ENCODE measurements around the gene G6PD. TPM values are rescaled to one million over a fixed set of nuclear protein-coding genes. Genes with fewer than 3 reads are reported as not detected.

The G6PD gene
- total and polyA plus RNA-seq, 7 experiments from 2014 or later = 3.9 to 74.3 (median 46.3) TPM

GRCh38 chrX:154516656-154517100 lies 30.0 kb downstream of the G6PD start:
- Histone ChIP-seq H3K4me3 (ENCODE audit: low read length) (peak overlapping the region; percentile 62), H3K4me1 (ENCODE audit: control insufficient read depth in 2 of 2, insufficient read depth in 2 of 2, low read length in 2 of 2) (peaks cover 6 to 7% of the 10 kb centered on the region in 2 donors), H3K27ac (ENCODE audit: low read depth, low read length) (peak overlapping the region; percentile 71), H3K27me3 (ENCODE audit: control insufficient read depth in 2 of 2, insufficient read depth in 2 of 2, low read length in 2 of 2) (no peaks in the 10 kb centered on the region), H3K9me3 (ENCODE audit: control insufficient read depth in 2 of 3, low read length in 3 of 3) (no peaks in the 10 kb centered on the region), H3K36me3 (ENCODE audit: control insufficient read depth in 2 of 3, insufficient read depth in 3 of 3, low read length in 3 of 3) (no peaks in the 10 kb centered on the region)
- Mint-ChIP-seq H3K27ac (peak overlapping the region; percentile 56 to 95 (median 89)), H3K4me3 (peak overlapping the region; percentile 79 to 93 (median 86)), H3K36me3 (peaks cover 0 to 8% (median 3%) of the 10 kb centered on the region in 5 donors), H3K27me3 (no peaks in the 10 kb centered on the region), H3K4me1 (peaks cover 10 to 28% (median 23%) of the 10 kb centered on the region in 7 donors), H3K9me3 (peaks cover 0 to 3% (median 0%) of the 10 kb centered on the region in 11 donors)
- CTCF ChIA-PET = interaction anchor here (0.6 to 1.6 kb wide), 2 partner anchors 10 to 84 kb away, joined by 3 to 7 read pairs; no protein-coding TSS in a partner anchor
- ATAC-seq (peak; percentile 14), DNase-seq (peak in 3 of 9 donors; percentile 32 to 48 (median 37))
- POLR2A ChIA-PET = interaction anchor here (0.6 to 5.5 kb wide), 21 partner anchors 8 to 546 kb away, joined by 3 to 69 read pairs (median 3); partner anchors contain the start of genes IKBKG, PLXNA3, RPL10 and SLC10A3
- intact Hi-C loops (cut with micrococcal nuclease) = loop anchor here (1.0 to 10.0 kb wide), 11 partner anchors 11 to 792 kb away; partner anchors contain the start of genes ABCD1 (in 2 of the 2), BCAP31 (in 2 of the 2), EMD (in 2 of the 2) and IKBKG (in 2 of the 2)

- Mint-ChIP-seq H3K4me1 (peaks cover 13 to 33% (median 27%) of the 10 kb centered on the region in 7 donors), H3K27ac (peak within 1 kb of the TSS; percentile 56 to 95 (median 90)), H3K36me3 (peaks cover 0 to 10% (median 3%) of the 10 kb centered on the region in 5 donors), H3K9me3 (peaks cover 0 to 4% (median 0%) of the 10 kb centered on the region in 11 donors), H3K4me3 (peak within 1 kb of the TSS; percentile 79 to 93 (median 86)), H3K27me3 (no peaks in the 10 kb centered on the region)
- H3K36me3 ChIP-seq (ENCODE audit: control insufficient read depth in 2 of 3, insufficient read depth in 3 of 3, low read length in 3 of 3) = no peaks in the 10 kb centered on the region
- peak; percentile 99 for ATAC-seq
- DNase-seq = peak; percentile 85 to 91 (median 88)
- intact Hi-C loops (cut with micrococcal nuclease) = loop anchor here (1.0 to 10.0 kb wide), 11 partner anchors 11 to 792 kb away; partner anchors contain the start of genes ABCD1 (in 2 of the 2), BCAP31 (in 2 of the 2), EMD (in 2 of the 2) and IKBKG (in 2 of the 2)
- no peaks in the 10 kb centered on the region for H3K27me3 ChIP-seq (ENCODE audit: control insufficient read depth in 2 of 2, insufficient read depth in 2 of 2, low read length in 2 of 2)
- H3K4me1 ChIP-seq (ENCODE audit: control insufficient read depth in 2 of 2, insufficient read depth in 2 of 2, low read length in 2 of 2) = peaks cover 6 to 12% of the 10 kb centered on the region in 2 donors
- no peaks in the 10 kb centered on the region for H3K9me3 ChIP-seq (ENCODE audit: control insufficient read depth in 2 of 3, low read length in 3 of 3)
- H3K4me3 ChIP-seq (ENCODE audit: low read length) = peak within 1 kb of the TSS; percentile 62
- POLR2A ChIA-PET = interaction anchor here (0.6 to 5.5 kb wide), 19 partner anchors 8 to 545 kb away, joined by 3 to 69 read pairs (median 3); partner anchors contain the start of genes IKBKG, PLXNA3, RPL10 and SLC10A3
- CTCF ChIA-PET = interaction anchor here (0.6 kb wide), 1 partner anchor 84 kb away, joined by 3 read pairs; no protein-coding TSS in a partner anchor
- peak within 1 kb of the TSS; percentile 93 for H3K27ac ChIP-seq (ENCODE audit: low read depth, low read length)
Observed at GRCh38 chrX:154515966-154516655, 30.5 kb downstream of the G6PD start, which contains the start of gene FAM3A. FAM3A (minus strand) TSS chrX:154516232; CDS start chrX:154515772, 460 bp downstream.

GRCh38 chrX:154515090-154515965 lies 31.3 kb downstream of the G6PD start:
- Mint-ChIP-seq H3K27me3 (no peaks in the 10 kb centered on the region), H3K27ac (peak overlapping the region; percentile 8 to 95 (median 87)), H3K4me1 (peaks cover 18 to 39% (median 30%) of the 10 kb centered on the region in 7 donors), H3K9me3 (peaks cover 0 to 5% (median 0%) of the 10 kb centered on the region in 11 donors), H3K36me3 (peaks cover 0 to 13% (median 3%) of the 10 kb centered on the region in 5 donors), H3K4me3 (peak overlapping the region; percentile 75 to 89 (median 83))
- Histone ChIP-seq H3K4me1 (ENCODE audit: control insufficient read depth in 2 of 2, insufficient read depth in 2 of 2, low read length in 2 of 2) (peaks cover 6 to 12% of the 10 kb centered on the region in 2 donors), H3K36me3 (ENCODE audit: control insufficient read depth in 2 of 3, insufficient read depth in 3 of 3, low read length in 3 of 3) (no peaks in the 10 kb centered on the region), H3K9me3 (ENCODE audit: control insufficient read depth in 2 of 3, low read length in 3 of 3) (no peaks in the 10 kb centered on the region), H3K27ac (ENCODE audit: low read depth, low read length) (peak overlapping the region; percentile 93), H3K4me3 (ENCODE audit: low read length) (peak overlapping the region; percentile 55), H3K27me3 (ENCODE audit: control insufficient read depth in 2 of 2, insufficient read depth in 2 of 2, low read length in 2 of 2) (no peaks in the 10 kb centered on the region)
- POLR2A ChIA-PET = interaction anchor here (0.6 to 5.5 kb wide), 11 partner anchors 8 to 544 kb away, joined by 3 to 69 read pairs (median 3); partner anchors contain the start of genes IKBKG, RPL10, SLC10A3 and UBL4A
- CTCF ChIA-PET = no interaction called here
- ATAC-seq (no peak), DNase-seq (no peak)
- intact Hi-C loops (cut with micrococcal nuclease) = loop anchor here in 1 of 2 donors (10.0 kb wide), 1 partner anchor 141 kb away; the partner anchor contains the start of genes EMD and FLNA

- H3K36me3 ChIP-seq (ENCODE audit: control insufficient read depth in 2 of 3, insufficient read depth in 3 of 3, low read length in 3 of 3) = peaks cover 0 to 12% (median 0%) of the 10 kb centered on the region in 3 experiments
- no peak overlapping the region for H3K4me3 ChIP-seq (ENCODE audit: low read length)
- Mint-ChIP-seq H3K4me1 (peaks cover 18 to 39% (median 35%) of the 10 kb centered on the region in 7 donors), H3K9me3 (peaks cover 0 to 5% (median 0%) of the 10 kb centered on the region in 11 donors), H3K4me3 (peak overlapping the region in 9 of 10 donors; percentile 27 to 67 (median 52)), H3K36me3 (peaks cover 11 to 25% (median 14%) of the 10 kb centered on the region in 5 donors), H3K27me3 (no peaks in the 10 kb centered on the region), H3K27ac (peak overlapping the region; percentile 38 to 93 (median 71))
- ChIA-PET POLR2A (interaction anchor here (2.6 to 5.5 kb wide), 2 partner anchors 13 to 25 kb away, joined by 7 to 69 read pairs; partner anchors contain the start of genes SLC10A3 and UBL4A), CTCF (interaction anchor here (0.6 kb wide), 1 partner anchor 22 kb away, joined by 3 read pairs; no protein-coding TSS in a partner anchor)
- H3K27me3 ChIP-seq (ENCODE audit: control insufficient read depth in 2 of 2, insufficient read depth in 2 of 2, low read length in 2 of 2) = no peaks in the 10 kb centered on the region
- peaks cover 6 to 12% of the 10 kb centered on the region in 2 donors for H3K4me1 ChIP-seq (ENCODE audit: control insufficient read depth in 2 of 2, insufficient read depth in 2 of 2, low read length in 2 of 2)
- no peak overlapping the region for H3K27ac ChIP-seq (ENCODE audit: low read depth, low read length)
- no peak for ATAC-seq
- no peaks in the 10 kb centered on the region for H3K9me3 ChIP-seq (ENCODE audit: control insufficient read depth in 2 of 3, low read length in 3 of 3)
- no peak for DNase-seq
- intact Hi-C loops (cut with micrococcal nuclease) = loop anchor here in 1 of 2 donors (10.0 kb wide), 1 partner anchor 139 kb away; the partner anchor contains the start of genes EMD and FLNA
Observed at GRCh38 chrX:154513716-154514115, 32.9 kb downstream of the G6PD start.

- Histone ChIP-seq H3K4me3 (ENCODE audit: low read length) (no peak overlapping the region), H3K27me3 (ENCODE audit: control insufficient read depth in 2 of 2, insufficient read depth in 2 of 2, low read length in 2 of 2) (no peaks in the 10 kb centered on the region), H3K9me3 (ENCODE audit: control insufficient read depth in 2 of 3, low read length in 3 of 3) (no peaks in the 10 kb centered on the region), H3K36me3 (ENCODE audit: control insufficient read depth in 2 of 3, insufficient read depth in 3 of 3, low read length in 3 of 3) (peaks cover 0 to 15% (median 0%) of the 10 kb centered on the region in 3 experiments), H3K27ac (ENCODE audit: low read depth, low read length) (no peak overlapping the region), H3K4me1 (ENCODE audit: control insufficient read depth in 2 of 2, insufficient read depth in 2 of 2, low read length in 2 of 2) (peaks cover 6 to 12% of the 10 kb centered on the region in 2 donors)
- intact Hi-C loops (cut with micrococcal nuclease) = loop anchor here in 1 of 2 donors (10.0 kb wide), 1 partner anchor 138 kb away; the partner anchor contains the start of genes EMD and FLNA
- Mint-ChIP-seq H3K4me1 (peaks cover 18 to 39% (median 35%) of the 10 kb centered on the region in 7 donors), H3K36me3 (peaks cover 11 to 29% (median 15%) of the 10 kb centered on the region in 5 donors), H3K27ac (peak overlapping the region in 4 of 9 donors; percentile 13 to 84 (median 64)), H3K4me3 (peak overlapping the region in 4 of 10 donors; percentile 23 to 58 (median 45)), H3K9me3 (peaks cover 0 to 5% (median 0%) of the 10 kb centered on the region in 11 donors), H3K27me3 (no peaks in the 10 kb centered on the region)
- ChIA-PET CTCF (no interaction called here), POLR2A (interaction anchor here (2.6 to 5.5 kb wide), 2 partner anchors 14 to 25 kb away, joined by 7 to 69 read pairs; partner anchors contain the start of genes SLC10A3 and UBL4A)
- no peak for ATAC-seq
- DNase-seq = no peak
Observed at GRCh38 chrX:154512879-154513553, 33.6 kb downstream of the G6PD start.

Measured in naive thymus-derived CD4-positive, alpha-beta T cell (primary cell).